ENCODE results near the gene DPP7. TPM values are rescaled to one million over a fixed set of nuclear protein-coding genes. Genes with fewer than 3 reads are reported as not detected.

Gene DPP7
- total RNA-seq, 2 donors from 2014 or later = 165 to 188 TPM

DNA sequence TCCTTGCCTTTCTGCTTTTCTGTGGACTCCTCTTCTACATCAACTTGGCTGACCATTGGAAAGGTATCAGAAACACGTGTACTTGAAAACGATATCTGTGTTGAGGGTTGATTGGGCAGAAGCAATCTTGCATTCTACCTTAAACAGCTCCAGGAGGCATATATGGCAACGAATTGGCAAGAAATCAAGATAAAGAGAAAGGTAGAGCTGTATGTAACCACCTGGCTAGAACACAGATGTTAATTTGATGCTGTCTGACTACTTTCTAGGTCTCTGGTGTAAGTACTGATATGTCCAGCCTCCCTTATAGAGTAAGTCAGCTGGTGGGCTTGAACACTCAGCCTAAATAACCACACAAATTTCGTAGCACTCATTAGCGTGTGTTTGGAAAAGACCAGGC lies 26.4 kb downstream of the DPP7 start:
- peaks cover 19% of the 10 kb centered on the region for H3K36me3 ChIP-seq
- TF ChIP-seq, protein P1, sequence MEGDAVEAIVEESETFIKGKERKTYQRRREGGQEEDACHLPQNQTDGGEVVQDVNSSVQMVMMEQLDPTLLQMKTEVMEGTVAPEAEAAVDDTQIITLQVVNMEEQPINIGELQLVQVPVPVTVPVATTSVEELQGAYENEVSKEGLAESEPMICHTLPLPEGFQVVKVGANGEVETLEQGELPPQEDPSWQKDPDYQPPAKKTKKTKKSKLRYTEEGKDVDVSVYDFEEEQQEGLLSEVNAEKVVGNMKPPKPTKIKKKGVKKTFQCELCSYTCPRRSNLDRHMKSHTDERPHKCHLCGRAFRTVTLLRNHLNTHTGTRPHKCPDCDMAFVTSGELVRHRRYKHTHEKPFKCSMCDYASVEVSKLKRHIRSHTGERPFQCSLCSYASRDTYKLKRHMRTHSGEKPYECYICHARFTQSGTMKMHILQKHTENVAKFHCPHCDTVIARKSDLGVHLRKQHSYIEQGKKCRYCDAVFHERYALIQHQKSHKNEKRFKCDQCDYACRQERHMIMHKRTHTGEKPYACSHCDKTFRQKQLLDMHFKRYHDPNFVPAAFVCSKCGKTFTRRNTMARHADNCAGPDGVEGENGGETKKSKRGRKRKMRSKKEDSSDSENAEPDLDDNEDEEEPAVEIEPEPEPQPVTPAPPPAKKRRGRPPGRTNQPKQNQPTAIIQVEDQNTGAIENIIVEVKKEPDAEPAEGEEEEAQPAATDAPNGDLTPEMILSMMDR (IDR thresholded peaks at IDR 0.05) = no peak
- H3K4me3 ChIP-seq = no peak overlapping the region

DNA sequence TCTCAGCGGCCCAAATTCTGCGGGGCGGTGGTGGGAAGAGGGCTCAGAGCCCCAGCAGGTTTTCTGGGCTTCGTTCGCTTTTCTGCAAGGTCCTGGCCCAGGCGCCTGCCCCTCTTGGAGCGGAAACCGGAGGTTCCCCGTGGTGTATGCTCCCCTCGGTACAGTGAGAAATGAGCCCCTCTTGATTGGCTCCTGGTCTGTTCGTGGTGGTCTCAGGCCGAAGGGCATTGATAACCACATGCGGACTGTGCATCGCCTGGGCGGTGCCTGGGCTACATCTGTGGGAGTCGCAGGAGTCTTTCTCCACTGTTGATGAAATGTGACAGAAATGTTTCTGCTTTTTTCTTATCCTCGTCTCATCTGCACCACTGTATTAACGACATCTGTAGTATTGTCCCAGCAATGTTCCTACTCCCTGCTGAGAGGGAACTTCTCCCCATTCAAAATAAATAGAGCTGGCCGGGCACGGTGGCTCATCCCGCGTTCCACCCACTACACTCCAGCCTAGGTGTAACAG lies 27.1 kb downstream of the DPP7 start:
- TF ChIP-seq, protein P1 (IDR thresholded peaks at IDR 0.05) = no peak
- no peaks in the 10 kb centered on the region for H3K27me3 ChIP-seq
- H3K36me3 ChIP-seq = peaks cover 19% of the 10 kb centered on the region
- H3K4me1 ChIP-seq = peaks cover 0 to 35% of the 10 kb centered on the region in 2 donors
- no peak for DNase-seq (ENCODE audit: low spot score)
- H3K27ac ChIP-seq = peak overlapping the region; percentile 96 to 99
- H3K4me3 ChIP-seq = peak overlapping the region; percentile 62 to 79
- no peaks in the 10 kb centered on the region for H3K9me3 ChIP-seq

More for the DNA sequence above, 26.4 kb downstream of the DPP7 start:
- no peak for DNase-seq (ENCODE audit: low spot score)
- H3K9me3 ChIP-seq = no peaks in the 10 kb centered on the region
- H3K4me1 ChIP-seq = peaks cover 0 to 34% of the 10 kb centered on the region in 2 donors
- no peaks in the 10 kb centered on the region for H3K27me3 ChIP-seq
- no peak overlapping the region for H3K27ac ChIP-seq

DNA sequence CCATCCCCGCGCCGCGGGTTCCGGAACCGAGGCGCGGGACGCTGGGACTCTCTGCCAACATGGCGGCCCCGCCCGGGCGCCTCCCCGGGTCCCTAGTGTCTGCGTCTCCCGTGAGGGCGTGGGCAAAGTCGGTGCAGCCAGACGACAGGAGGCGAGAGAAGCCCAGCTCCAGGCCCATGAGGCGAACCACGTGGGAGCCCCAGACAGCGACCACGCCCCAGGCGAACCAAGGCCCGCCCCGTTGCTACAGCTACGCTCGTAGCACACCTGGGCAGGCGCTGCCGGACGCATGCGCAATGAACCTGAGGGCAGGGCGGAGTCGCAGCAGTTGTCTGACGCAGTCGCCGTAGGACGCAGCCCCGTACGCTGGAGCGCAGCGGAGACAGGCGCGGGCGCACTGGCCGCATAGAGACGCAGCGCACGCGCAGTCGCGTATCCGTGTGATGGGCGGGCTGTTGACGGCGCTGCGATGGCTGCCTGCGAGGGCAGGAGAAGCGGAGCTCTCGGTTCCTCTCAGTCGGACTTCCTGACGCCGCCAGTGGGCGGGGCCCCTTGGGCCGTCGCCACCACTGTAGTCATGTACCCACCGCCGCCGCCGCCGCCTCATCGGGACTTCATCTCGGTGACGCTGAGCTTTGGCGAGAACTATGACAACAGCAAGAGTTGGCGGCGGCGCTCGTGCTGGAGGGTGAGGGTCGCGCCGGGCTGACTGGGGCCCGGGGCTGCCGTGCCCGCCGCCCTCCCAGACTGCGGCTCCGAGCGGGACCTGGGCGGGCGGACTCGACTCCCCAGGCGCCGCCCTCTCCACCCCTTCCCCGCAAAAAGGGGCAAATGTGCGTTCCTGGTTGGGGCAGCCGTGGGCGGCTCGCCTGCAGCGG lies 27.8 kb downstream of the DPP7 start, which contains the start of gene MAN1B1:
Gene MAN1B1 (plus strand): TSS at position 455 of the 878 bp plus-strand sequence. CDS start 15 bp downstream, at position 470.
- peak within 1 kb of the TSS; percentile 96 to 99 for H3K27ac ChIP-seq
- no peaks in the 10 kb centered on the region for H3K27me3 ChIP-seq
- H3K4me3 ChIP-seq = peak within 1 kb of the TSS; percentile 62 to 79
- peaks cover 0 to 35% of the 10 kb centered on the region in 2 donors for H3K4me1 ChIP-seq
- no peaks in the 10 kb centered on the region for H3K9me3 ChIP-seq
- DNase-seq (ENCODE audit: low spot score) = peak; percentile 98
- TF ChIP-seq, protein P1 (IDR thresholded peaks at IDR 0.05) = peak in 1 of 2 donors; percentile 27
- peaks cover 20% of the 10 kb centered on the region for H3K36me3 ChIP-seq

DNA sequence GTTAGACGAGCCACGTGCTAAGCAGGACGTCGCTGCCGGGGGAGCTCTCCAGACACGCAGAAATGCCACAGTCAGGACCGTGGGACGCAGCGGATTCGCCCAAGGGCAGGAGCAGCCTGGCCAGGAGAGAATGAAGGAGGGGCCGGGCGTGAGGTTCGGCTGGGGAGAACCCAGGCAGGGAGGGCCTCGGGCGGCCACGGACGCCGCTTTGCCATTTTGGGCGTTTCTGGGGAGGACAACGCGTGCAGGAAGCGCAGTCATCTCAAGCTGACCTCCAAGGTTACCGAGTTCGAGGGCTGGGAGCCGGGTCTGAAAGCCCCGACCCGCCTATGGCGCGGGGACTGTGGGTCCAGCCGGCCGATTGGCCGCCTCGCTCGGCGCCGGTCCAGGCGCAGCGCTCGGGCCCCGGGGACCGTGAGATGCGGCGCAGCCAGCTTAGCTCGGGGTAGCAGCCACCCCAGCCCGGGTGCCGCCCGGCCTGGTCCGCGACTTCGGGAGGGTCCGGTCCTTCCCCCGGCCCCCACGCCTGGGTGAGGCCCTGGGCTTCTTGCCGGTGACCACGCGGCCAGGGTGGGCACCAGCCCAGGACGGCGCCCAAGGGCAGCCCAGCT lies 28.5 kb downstream of the DPP7 start:
- peaks cover 0 to 35% of the 10 kb centered on the region in 2 donors for H3K4me1 ChIP-seq

DNA sequence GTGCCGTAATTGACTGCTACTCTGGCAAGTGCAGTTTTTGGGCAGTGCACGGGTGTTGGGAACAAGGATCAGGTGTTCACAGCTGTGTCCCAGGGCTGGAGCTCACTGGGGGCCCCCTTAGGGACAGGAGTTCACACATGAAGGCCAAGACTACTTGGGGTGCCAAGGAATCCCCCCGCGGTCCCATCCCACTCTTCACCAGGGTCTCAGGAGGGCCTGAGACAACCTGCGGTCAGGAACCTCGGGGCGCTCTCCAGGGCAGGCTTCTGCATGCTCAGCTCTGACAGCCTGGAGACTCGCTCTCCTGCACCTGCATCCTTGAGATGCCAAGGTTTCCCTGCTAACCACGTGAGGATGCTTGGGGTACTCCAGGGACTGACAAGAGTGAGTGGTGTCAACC lies 30.0 kb downstream of the DPP7 start:
- Histone ChIP-seq H3K4me1 (peaks cover 0 to 35% of the 10 kb centered on the region in 2 donors), H3K4me3 (no peak overlapping the region), H3K27me3 (no peaks in the 10 kb centered on the region), H3K27ac (peak overlapping the region; percentile 48 to 67), H3K36me3 (peaks cover 35% of the 10 kb centered on the region), H3K9me3 (no peaks in the 10 kb centered on the region)
- TF ChIP-seq, protein P1 (IDR thresholded peaks at IDR 0.05) = no peak
- DNase-seq (ENCODE audit: low spot score) = no peak

More for the DNA sequence above, 28.5 kb downstream of the DPP7 start:
- no peaks in the 10 kb centered on the region for H3K9me3 ChIP-seq
- DNase-seq (ENCODE audit: low spot score) = peak; percentile 65
- H3K36me3 ChIP-seq = peaks cover 26% of the 10 kb centered on the region
- TF ChIP-seq, protein P1 (IDR thresholded peaks at IDR 0.05) = no peak
- H3K27ac ChIP-seq = peak overlapping the region; percentile 96 to 99
- H3K4me3 ChIP-seq = peak overlapping the region; percentile 62 to 79
- no peaks in the 10 kb centered on the region for H3K27me3 ChIP-seq
